H9 (cell line): ENCODE data around the gene LUZP1. TPM values are rescaled to one million over a fixed set of nuclear protein-coding genes. Genes with fewer than 3 reads are reported as not detected.

ENCODE experiments used
- DNase-seq: peaks from one replicate; pipeline ENCODE4 v3.0.0-alpha.2; 2017
- H2AFZ ChIP-seq: one replicate; pipeline ENCODE4 v1.6.1; 2013; ENCODE audit warnings: mild to moderate bottlenecking, low read length, control low read depth, moderate library complexity
- H2AK5ac ChIP-seq: 2 replicates; pipeline ENCODE4 v1.6.1; 2013; ENCODE audit warnings: low read length, control low read depth, mixed read lengths; ENCODE audit not compliant: insufficient read length
- H2BK120ac ChIP-seq: one replicate; pipeline ENCODE4 v1.6.1; 2013; ENCODE audit warnings: low read depth, mild to moderate bottlenecking, low read length, control low read depth, inconsistent platforms; ENCODE audit not compliant: poor library complexity, severe bottlenecking
- H2BK12ac ChIP-seq: 2 replicates; pipeline ENCODE4 v1.6.1; 2013; ENCODE audit warnings: low read length, control low read depth, mixed read lengths, low read depth; ENCODE audit not compliant: insufficient read length
- H2BK15ac ChIP-seq: 2 replicates; pipeline ENCODE4 v1.6.1; 2013; ENCODE audit warnings: low read depth, low read length, control low read depth
- H2BK20ac ChIP-seq: one replicate; pipeline ENCODE4 v1.6.1; 2013; ENCODE audit warnings: low read depth, mild to moderate bottlenecking, low read length, control low read depth, inconsistent platforms; ENCODE audit not compliant: poor library complexity, severe bottlenecking
- H2BK5ac ChIP-seq: 2 replicates; pipeline ENCODE4 v1.6.1; 2013; ENCODE audit warnings: low read length, control low read depth, mixed read lengths; ENCODE audit not compliant: insufficient read length
- H3K14ac ChIP-seq: 2 replicates; pipeline ENCODE4 v1.6.1; 2013; ENCODE audit warnings: low read length, control low read depth; ENCODE audit not compliant: insufficient read depth
- H3K18ac ChIP-seq: 2 replicates; pipeline ENCODE4 v1.6.1; 2013; ENCODE audit warnings: low read depth, mild to moderate bottlenecking, mixed read lengths, low read length, control low read depth; ENCODE audit not compliant: insufficient read length
- H3K23ac ChIP-seq: 2 replicates; pipeline ENCODE4 v1.6.1; 2013; ENCODE audit warnings: low read length, control low read depth, mixed read lengths, low read depth; ENCODE audit not compliant: insufficient read length
- H3K23me2 ChIP-seq: 2 replicates; pipeline ENCODE4 v1.6.1; 2013; ENCODE audit warnings: low read depth, mild to moderate bottlenecking, mixed read lengths, low read length, control low read depth; ENCODE audit not compliant: insufficient read length, poor library complexity, severe bottlenecking
- H3K27ac ChIP-seq: 2 replicates; pipeline ENCODE4 v1.5.1; 2013; ENCODE audit warnings: low read length, control low read depth, mixed read lengths, low read depth; ENCODE audit not compliant: insufficient read length
- H3K27me3 ChIP-seq: 2 replicates; pipeline ENCODE4 v1.6.1; 2013; ENCODE audit warnings: low read length, control low read depth, inconsistent platforms; ENCODE audit not compliant: insufficient read depth
- H3K4ac ChIP-seq: 2 replicates; pipeline ENCODE4 v1.6.1; 2013; ENCODE audit warnings: low read depth, mild to moderate bottlenecking, control low read depth, inconsistent platforms, low read length, moderate library complexity
- H3K4me1 ChIP-seq: 2 replicates; pipeline ENCODE4 v1.6.1; 2013; ENCODE audit warnings: low read length, control low read depth, inconsistent platforms; ENCODE audit not compliant: insufficient read depth
- H3K4me2 ChIP-seq: 2 replicates; pipeline ENCODE4 v1.6.1; 2013; ENCODE audit warnings: low read length, control low read depth, mixed read lengths; ENCODE audit not compliant: insufficient read length, insufficient read depth
- H3K56ac ChIP-seq: 2 replicates; pipeline ENCODE4 v1.6.1; 2013; ENCODE audit warnings: low read depth, mild to moderate bottlenecking, mixed read lengths, low read length, control low read depth; ENCODE audit not compliant: insufficient read length
- H3K79me1 ChIP-seq: 2 replicates; pipeline ENCODE4 v1.6.1; 2013; ENCODE audit warnings: low read depth, mild to moderate bottlenecking, moderate library complexity, low read length, control low read depth, inconsistent platforms; ENCODE audit not compliant: insufficient read depth, poor library complexity, severe bottlenecking
- H3K79me2 ChIP-seq: 2 replicates; pipeline ENCODE4 v1.6.1; 2013; ENCODE audit warnings: low read length, control low read depth, inconsistent platforms; ENCODE audit not compliant: insufficient read depth
- H3K9ac ChIP-seq: 2 replicates; pipeline ENCODE4 v1.6.1; 2013; ENCODE audit warnings: low read length, control low read depth, mixed read lengths; ENCODE audit not compliant: insufficient read length; ENCODE audit errors: extremely low read depth
- H3K9me3 ChIP-seq: one replicate; pipeline ENCODE4 v1.6.1; 2013; ENCODE audit warnings: low read depth, low read length, inconsistent platforms; ENCODE audit not compliant: control insufficient read depth
- H3T11ph ChIP-seq: one replicate; pipeline ENCODE4 v1.6.1; 2013; ENCODE audit warnings: mild to moderate bottlenecking, low read length, control low read depth, inconsistent platforms
- H4K20me1 ChIP-seq: one replicate; pipeline ENCODE4 v1.6.1; 2013; ENCODE audit not compliant: control insufficient read depth, insufficient read length, insufficient read depth
- H4K5ac ChIP-seq: 2 replicates; pipeline ENCODE4 v1.6.1; 2013; ENCODE audit warnings: low read depth, mild to moderate bottlenecking, mixed read lengths, low read length, control low read depth; ENCODE audit not compliant: insufficient read length
- H4K8ac ChIP-seq: replicated peaks from 2 replicates; pipeline ENCODE4 v1.6.1; 2013; ENCODE audit warnings: low read length, control low read depth, mixed read lengths, low read depth; ENCODE audit not compliant: insufficient read length
- H4K91ac ChIP-seq: 2 replicates; pipeline ENCODE4 v1.6.1; 2013; ENCODE audit warnings: low read depth, mild to moderate bottlenecking, moderate library complexity, mixed read lengths, low read length, control low read depth; ENCODE audit not compliant: insufficient read length
- H3K27ac Mint-ChIP-seq, 3 experiments: 2 replicates in 2 of 3; 3 replicates in 1 of 3; pipeline ENCODE4 v1.8.0; 2020 to 2021; ENCODE audit warnings: mixed read lengths in 3 of 3, mild to moderate bottlenecking in 1 of 3, moderate library complexity in 1 of 3
- H3K27me3 Mint-ChIP-seq: 2 replicates; pipeline ENCODE4 v1.8.0; 2021; ENCODE audit warnings: low read depth, mild to moderate bottlenecking, moderate library complexity, mixed read lengths
- H3K36me3 Mint-ChIP-seq, 3 experiments: 2 replicates in 2 of 3; 3 replicates in 1 of 3; pipeline ENCODE4 v1.8.0; 2020 to 2021; ENCODE audit warnings: low read depth in 3 of 3, mixed read lengths in 3 of 3; ENCODE audit not compliant: insufficient read depth in 1 of 3
- H3K4me1 Mint-ChIP-seq, 2 experiments: 2 replicates each; pipeline ENCODE4 v1.8.0; 2020; ENCODE audit warnings: mixed read lengths in 2 of 2
- H3K4me3 Mint-ChIP-seq, 2 experiments: 2 replicates in 1 of 2; 3 replicates in 1 of 2; pipeline ENCODE4 v1.8.0; 2020 to 2021; ENCODE audit warnings: mild to moderate bottlenecking in 2 of 2, mixed read lengths in 2 of 2, moderate library complexity in 1 of 2
- H3K9me3 Mint-ChIP-seq, 2 experiments: 2 replicates in 1 of 2; 3 replicates in 1 of 2; pipeline ENCODE4 v1.8.0; 2020; ENCODE audit warnings: mild to moderate bottlenecking in 2 of 2, mixed read lengths in 2 of 2, moderate library complexity in 1 of 2
- WGBS: extraction: QIAGEN DNeasy Blood & Tissue Kit; methylation state at CpG from one replicate; pipeline ENCODE4 v1.1.7; 2013; ENCODE audit warnings: missing lambda C conversion rate, low lambda C conversion rate, mixed read lengths; ENCODE audit not compliant: insufficient read length; ENCODE audit errors: extremely low coverage; 5-methylcytosine and 5-hydroxymethylcytosine counted together
- total RNA-seq: library from RNA; stranded (reverse); gene quantifications from 2 replicates; pipeline ENCODE4 v1.2.1, GENCODE V29; 2021
- TF ChIP-seq, protein P1 (sequence below): fragments of 200-600 bp; sonication (generic); conservative IDR thresholded peaks from 3 replicates; pipeline ENCODE4 v1.8.0; 2021; ENCODE audit warnings: antibody characterized with exemption, mild to moderate bottlenecking

Gene LUZP1
- total RNA-seq, 1 experiment from 2014 or later: 48.2 TPM

GRCh38 chr1:23152966-23153684 lies 15.5 kb downstream of the LUZP1 start:
- peaks cover 2% of the 10 kb centered on the region for H4K20me1 ChIP-seq
- no peak overlapping the region for H4K91ac ChIP-seq
- DNase-seq: no peak
- H3K36me3 Mint-ChIP-seq: peaks cover 0 to 6% (median 0%) of the 10 kb centered on the region in 3 experiments; a peak in 1 of 7 replicates
- no peak overlapping the region for H3K4me2 ChIP-seq
- no peak overlapping the region for H4K8ac ChIP-seq
- TF ChIP-seq, protein P1, sequence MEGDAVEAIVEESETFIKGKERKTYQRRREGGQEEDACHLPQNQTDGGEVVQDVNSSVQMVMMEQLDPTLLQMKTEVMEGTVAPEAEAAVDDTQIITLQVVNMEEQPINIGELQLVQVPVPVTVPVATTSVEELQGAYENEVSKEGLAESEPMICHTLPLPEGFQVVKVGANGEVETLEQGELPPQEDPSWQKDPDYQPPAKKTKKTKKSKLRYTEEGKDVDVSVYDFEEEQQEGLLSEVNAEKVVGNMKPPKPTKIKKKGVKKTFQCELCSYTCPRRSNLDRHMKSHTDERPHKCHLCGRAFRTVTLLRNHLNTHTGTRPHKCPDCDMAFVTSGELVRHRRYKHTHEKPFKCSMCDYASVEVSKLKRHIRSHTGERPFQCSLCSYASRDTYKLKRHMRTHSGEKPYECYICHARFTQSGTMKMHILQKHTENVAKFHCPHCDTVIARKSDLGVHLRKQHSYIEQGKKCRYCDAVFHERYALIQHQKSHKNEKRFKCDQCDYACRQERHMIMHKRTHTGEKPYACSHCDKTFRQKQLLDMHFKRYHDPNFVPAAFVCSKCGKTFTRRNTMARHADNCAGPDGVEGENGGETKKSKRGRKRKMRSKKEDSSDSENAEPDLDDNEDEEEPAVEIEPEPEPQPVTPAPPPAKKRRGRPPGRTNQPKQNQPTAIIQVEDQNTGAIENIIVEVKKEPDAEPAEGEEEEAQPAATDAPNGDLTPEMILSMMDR: no peak
- H3K4me1 ChIP-seq: no peaks in the 10 kb centered on the region
- no peak overlapping the region for H2BK120ac ChIP-seq
- no peak overlapping the region for H3K23ac ChIP-seq
- no peak overlapping the region for H3K18ac ChIP-seq
- peaks cover 30% of the 10 kb centered on the region; the same call in 1 of the 2 replicates for H3K79me2 ChIP-seq
- H3K4ac ChIP-seq: no peak overlapping the region
- H3K9ac ChIP-seq: no peak overlapping the region
- H2AK5ac ChIP-seq: no peak overlapping the region
- H3T11ph ChIP-seq: no peak overlapping the region
- no peaks in the 10 kb centered on the region for H3K27me3 Mint-ChIP-seq
- H3K9me3 Mint-ChIP-seq: no peaks in the 10 kb centered on the region
- H3K56ac ChIP-seq: no peak overlapping the region
- no peak overlapping the region for H3K27ac ChIP-seq
- no peak overlapping the region for H2BK5ac ChIP-seq
- H3K9me3 ChIP-seq: no peaks in the 10 kb centered on the region
- peak overlapping the region in 1 of 3 experiments; percentile 10; a peak in 2 of 7 replicates for H3K27ac Mint-ChIP-seq
- peaks cover 3% of the 10 kb centered on the region for H3K79me1 ChIP-seq
- no peak overlapping the region for H4K5ac ChIP-seq
- H3K14ac ChIP-seq: no peak overlapping the region
- no peak overlapping the region for H2BK15ac ChIP-seq
- no peak overlapping the region for H2BK12ac ChIP-seq
- no peaks in the 10 kb centered on the region for H3K23me2 ChIP-seq
- H3K4me3 Mint-ChIP-seq: no peak overlapping the region
- peaks cover 14 to 30% of the 10 kb centered on the region in 2 experiments for H3K4me1 Mint-ChIP-seq
- H3K27me3 ChIP-seq: no peaks in the 10 kb centered on the region
- WGBS: 100% methylated on average over 1 of the region's 1 CpG
- no peak overlapping the region for H2BK20ac ChIP-seq
- no peak overlapping the region for H2AFZ ChIP-seq
